A549 treated with ZK216348 at 1 μM for 4 hours (cell line): ENCODE results near the gene ACRBP. TPM values are rescaled to one million over a fixed set of nuclear protein-coding genes. Genes with fewer than 3 reads are reported as not detected.

Source experiments
- total RNA-seq: library from RNA; stranded (reverse); fragments of 200-300 nt; extraction: Qiagen RNA extraction; gene quantifications from 5 replicates; pipeline ENCODE4 v1.2.3, GENCODE V29; 2022; ENCODE audit warnings: low read depth

The ACRBP gene
- total RNA-seq = 0.29 to 0.48 TPM (median 0.38 TPM) in 4 of 5 replicates, not detected in the other

GRCh38 chr12:6647083-6647604, at the start of gene ACRBP:
TSS of gene ACRBP (minus strand) at chr12:6647432. CDS start at chr12:6647366, 66 bp downstream.

GRCh38 chr12:6688999-6689882, 42.0 kb upstream of the ACRBP start, which contains the start of gene ZNF384:
TSS of gene ZNF384 (minus strand) at chr12:6689375. CDS start at chr12:6679520, 9,855 bp downstream.

DNA sequence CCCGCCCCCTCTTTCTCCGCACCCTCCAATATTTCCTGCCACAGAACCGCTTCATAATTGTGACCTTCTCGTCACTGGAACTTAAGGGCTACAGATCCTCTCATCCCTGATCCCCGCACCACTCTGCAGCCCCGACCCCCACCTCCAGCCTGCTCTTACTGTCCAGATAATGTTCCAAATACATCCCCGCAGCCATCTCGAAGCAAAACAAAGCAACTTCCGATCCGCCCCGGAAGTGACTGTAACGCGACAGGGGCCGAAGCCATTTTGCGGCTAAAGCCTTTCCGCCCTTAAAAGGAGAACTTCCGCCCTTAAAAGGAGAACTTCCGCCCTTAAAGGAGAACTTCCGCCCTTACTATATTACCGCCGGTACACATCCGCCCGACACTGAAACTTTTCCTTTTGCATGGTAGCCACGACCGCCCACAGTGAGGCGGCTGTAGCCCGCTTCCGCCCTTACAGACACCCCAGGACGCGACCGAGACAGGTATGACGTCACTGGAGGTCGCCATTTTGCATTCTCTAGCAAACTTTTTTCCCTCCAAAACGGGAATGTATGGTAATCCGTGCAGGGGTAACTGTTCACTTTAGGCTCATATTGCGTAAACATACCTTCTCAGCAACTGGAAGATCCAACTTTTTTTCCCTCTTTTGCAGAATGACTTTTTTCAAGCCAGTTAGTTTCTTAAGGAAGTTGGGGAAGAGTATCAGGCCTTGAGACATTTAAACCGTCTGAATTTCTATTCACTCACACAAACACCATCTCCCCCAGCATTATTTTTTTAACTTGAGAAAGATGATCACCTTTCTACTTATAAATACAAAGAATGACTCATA, 15.9 kb upstream of the ACRBP start, which contains the start of gene ING4:
TSS of gene ING4 (minus strand) at position 214 of the 837 bp plus-strand sequence. CDS start at position 196, 18 bp downstream.

DNA sequence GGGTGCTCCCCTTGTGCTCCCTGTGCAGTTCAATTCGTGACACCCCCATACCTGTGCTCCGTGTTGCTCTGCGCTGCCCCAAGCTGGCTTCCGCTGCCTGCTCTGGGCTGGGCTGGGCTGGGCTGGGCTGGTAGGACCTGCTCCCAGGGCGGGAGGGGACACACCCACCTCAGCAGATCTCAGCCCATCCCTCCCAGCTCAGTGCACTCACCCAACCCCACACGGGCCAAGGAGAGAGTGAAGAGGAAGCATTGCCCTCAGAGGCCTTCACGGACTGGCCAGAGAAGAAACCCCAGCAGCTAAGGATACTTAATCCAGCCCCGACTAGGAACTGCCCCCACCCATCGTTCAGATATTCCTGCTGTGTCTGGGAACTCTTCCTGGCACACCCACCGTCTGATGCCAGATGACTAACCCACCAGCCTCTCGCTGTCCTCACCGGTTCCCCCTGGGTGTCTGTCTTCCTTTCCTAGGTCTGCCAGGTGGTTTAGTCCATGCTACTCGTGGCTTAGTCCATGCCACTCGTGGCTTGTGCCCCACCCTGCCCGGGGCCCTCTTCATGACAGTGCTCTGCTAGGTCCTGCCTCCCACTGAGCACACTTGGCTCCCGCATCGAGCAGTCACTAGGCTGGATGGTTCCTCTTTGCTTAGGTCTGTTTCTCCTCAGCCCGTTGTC, 11.2 kb downstream of the ACRBP start, which contains the start of gene LPAR5:
TSS of gene LPAR5 (minus strand) at position 104 of the 676 bp plus-strand sequence. CDS start 14,711 bp downstream, outside the sequence.

Other genes with a start within 250 kb of the ACRBP start
- gene CD27, start 202.5 kb downstream of the ACRBP start, total RNA-seq = not detected in 5 replicates
- gene TAPBPL, start 195.4 kb downstream of the ACRBP start, total RNA-seq = 2.4 to 3.8 TPM (median 3.7 TPM) in 5 replicates
- 9.0 to 12.6 TPM (median 12.2 TPM) in 5 replicates for gene VAMP1, start 176.8 kb downstream of the ACRBP start, total RNA-seq
- 267 to 374 TPM (median 329 TPM) in 5 replicates for gene MRPL51, start 154.2 kb downstream of the ACRBP start, total RNA-seq
- gene NCAPD2, start 153.3 kb downstream of the ACRBP start, total RNA-seq = 52.1 to 69.4 TPM (median 63.1 TPM) in 5 replicates
- 5,971 to 9,033 TPM (median 8,788 TPM) in 5 replicates for gene GAPDH, start 112.9 kb downstream of the ACRBP start, total RNA-seq
- 1.6 to 2.5 TPM (median 2.2 TPM) in 5 replicates for gene IFFO1, start 91.4 kb downstream of the ACRBP start, total RNA-seq
- gene NOP2, start 79.1 kb downstream of the ACRBP start, total RNA-seq = 89.7 to 116 TPM (median 103 TPM) in 5 replicates
- gene CHD4, start 40.1 kb downstream of the ACRBP start, total RNA-seq = 60.1 to 82.5 TPM (median 69.6 TPM) in 5 replicates
- gene LPAR5, start 11.5 kb downstream of the ACRBP start, total RNA-seq = 0.42 to 1.1 TPM (median 0.76 TPM) in 5 replicates
- gene ING4, start 15.7 kb upstream of the ACRBP start, total RNA-seq = 11.3 to 18.6 TPM (median 14.4 TPM) in 5 replicates
- gene ZNF384, start 41.9 kb upstream of the ACRBP start, total RNA-seq = 49.6 to 66.0 TPM (median 62.9 TPM) in 5 replicates
- gene PIANP, start 53.4 kb upstream of the ACRBP start, total RNA-seq = 0.68 to 1.3 TPM (median 0.97 TPM) in 5 replicates
- gene COPS7A, start 76.6 kb upstream of the ACRBP start, total RNA-seq = 46.4 to 60.7 TPM (median 58.3 TPM) in 5 replicates
- 221 to 313 TPM (median 302 TPM) in 5 replicates for gene MLF2, start 105.7 kb upstream of the ACRBP start, total RNA-seq
- 687 to 1,137 TPM (median 1,048 TPM) in 5 replicates for gene PTMS, start 118.9 kb upstream of the ACRBP start, total RNA-seq
- gene LAG3, start 125.1 kb upstream of the ACRBP start, total RNA-seq = 0.79 to 2.2 TPM (median 1.6 TPM) in 5 replicates
- gene CD4, start 142.1 kb upstream of the ACRBP start, total RNA-seq = not detected in 5 replicates
- 0.39 to 0.87 TPM (median 0.56 TPM) in 5 replicates for gene GPR162, start 174.4 kb upstream of the ACRBP start, total RNA-seq
- 14.2 to 32.8 TPM (median 27.5 TPM) in 5 replicates for gene P3H3, start 181.0 kb upstream of the ACRBP start, total RNA-seq
- gene GNB3, start 193.5 kb upstream of the ACRBP start, total RNA-seq = 2.1 to 2.7 TPM (median 2.3 TPM) in 5 replicates
- gene CDCA3, start 203.9 kb upstream of the ACRBP start, total RNA-seq = 68.4 to 85.8 TPM (median 72.7 TPM) in 5 replicates
- 76.4 to 97.4 TPM (median 80.0 TPM) in 5 replicates for gene USP5, start 204.7 kb upstream of the ACRBP start, total RNA-seq
- 1,281 to 1,662 TPM (median 1,628 TPM) in 5 replicates for gene TPI1, start 220.1 kb upstream of the ACRBP start, total RNA-seq
- 19.2 to 36.2 TPM (median 30.5 TPM) in 5 replicates for gene SPSB2, start 225.9 kb upstream of the ACRBP start, total RNA-seq